CD4-positive, alpha-beta T cell treated with Interleukin-6 for 4 hours (primary cell): ENCODE data around the gene SPATA12.

Source experiments
- DNase-seq: peaks from one replicate; pipeline ENCODE4 v3.0.0-alpha.2; 2020; ENCODE audit warnings: mixed read lengths

Gene SPATA12

GRCh38 chr3:57060089-57060821 lies at the start of gene SPATA12:
SPATA12 (plus strand) TSS chr3:57060664; CDS start chr3:57073695, 13,031 bp downstream.
- DNase-seq = no peak

- no peak for DNase-seq
Observed at GRCh38 chr3:57011022-57011421, 49.4 kb upstream of the SPATA12 start.

- no peak for DNase-seq
Observed at GRCh38 chr3:57012847-57013246, 47.6 kb upstream of the SPATA12 start.

GRCh38 chr3:57015350-57015729 lies 45.1 kb upstream of the SPATA12 start:
- no peak for DNase-seq

GRCh38 chr3:57015912-57016311 lies 44.6 kb upstream of the SPATA12 start:
- no peak for DNase-seq

GRCh38 chr3:57017459-57017845 lies 43.0 kb upstream of the SPATA12 start:
- no peak for DNase-seq

- DNase-seq = no peak
Observed at GRCh38 chr3:57018246-57018645, 42.2 kb upstream of the SPATA12 start.

GRCh38 chr3:57019057-57019456 lies 41.4 kb upstream of the SPATA12 start:
- DNase-seq = no peak

- DNase-seq = no peak
Observed at GRCh38 chr3:57025237-57025636, 35.2 kb upstream of the SPATA12 start.

- no peak for DNase-seq
Observed at GRCh38 chr3:57026944-57027343, 33.5 kb upstream of the SPATA12 start.

GRCh38 chr3:57029383-57029782 lies 31.1 kb upstream of the SPATA12 start:
- DNase-seq = no peak

GRCh38 chr3:57029924-57030323 lies 30.5 kb upstream of the SPATA12 start:
- DNase-seq = no peak

- DNase-seq = no peak
Observed at GRCh38 chr3:57030721-57031120, 29.7 kb upstream of the SPATA12 start.

GRCh38 chr3:57031631-57032541 lies 28.6 kb upstream of the SPATA12 start:
- no peak for DNase-seq

GRCh38 chr3:57036952-57037351 lies 23.5 kb upstream of the SPATA12 start:
- DNase-seq = no peak

GRCh38 chr3:57038466-57039164 lies 21.8 kb upstream of the SPATA12 start:
- DNase-seq = no peak

- DNase-seq = no peak
Observed at GRCh38 chr3:57041674-57042073, 18.8 kb upstream of the SPATA12 start.

GRCh38 chr3:57043518-57043917 lies 16.9 kb upstream of the SPATA12 start:
- no peak for DNase-seq

- no peak for DNase-seq
Observed at GRCh38 chr3:57046101-57046765, 14.2 kb upstream of the SPATA12 start.

GRCh38 chr3:57048052-57048671 lies 12.3 kb upstream of the SPATA12 start:
- DNase-seq = no peak

- DNase-seq = no peak
Observed at GRCh38 chr3:57048728-57049127, 11.7 kb upstream of the SPATA12 start.

GRCh38 chr3:57052662-57053061 lies 7.8 kb upstream of the SPATA12 start:
- no peak for DNase-seq
